MM.1S (cell line): ENCODE results near the gene DNPH1.

Experiments
- CTCF ChIP-seq: fragments of 300-600 bp; sonication (generic); IDR thresholded peaks from 2 replicates; pipeline ENCODE4 v1.5.1; 2016; ENCODE audit warnings: antibody characterized with exemption, low read length, mixed read lengths
- EZH2 ChIP-seq: fragments of 300-600 bp; sonication (generic); optimal IDR thresholded peaks from 2 replicates; pipeline ENCODE3; 2017; ENCODE audit warnings: low read depth, mild to moderate bottlenecking, antibody characterized with exemption, low read length, mixed read lengths
- EZH2phosphoT487 ChIP-seq: fragments of 300-600 bp; sonication (generic); IDR thresholded peaks from 2 replicates; pipeline ENCODE4 v1.6.1; 2018; ENCODE audit warnings: antibody characterized with exemption, low read length

- no peak for TF ChIP-seq CTCF
- TF ChIP-seq EZH2, result no peak
- TF ChIP-seq EZH2phosphoT487, result no peak
Measured at GRCh38 chr6:43258807-43259686, 29.8 kb upstream of the DNPH1 start.
